ENCODE data around the gene SMCHD1. TPM values are rescaled to one million over a fixed set of nuclear protein-coding genes. Genes with fewer than 3 reads are reported as not detected.
"Not testable (repeated sequence)": the region's sequence is repeated elsewhere in the genome, so short reads cannot be mapped to it uniquely, and the experiment has no call there.

The SMCHD1 gene
- total RNA-seq, 2 experiments from 2014 or later = 162 TPM

- Mint-ChIP-seq H3K27me3 (no peaks in the 10 kb centered on the region), H3K36me3 (ENCODE audit: low read depth) (peaks cover 48% of the 10 kb centered on the region), H3K4me1 (no peaks in the 10 kb centered on the region), H3K9me3 (peaks cover 11% of the 10 kb centered on the region), H3K4me3 (no peak overlapping the region), H3K27ac (no peak overlapping the region)
- ChIA-PET POLR2A (no interaction called here), CTCF (interaction anchor here (1.4 kb wide), 1 partner anchor 87 kb away, joined by 3 read pairs; no protein-coding TSS in a partner anchor)
- no peak for DNase-seq
Measured at GRCh38 chr18:2805970-2806943, 150.7 kb downstream of the SMCHD1 start.

GRCh38 chr18:2808640-2809039 lies 153.1 kb downstream of the SMCHD1 start:
- CTCF ChIA-PET = interaction anchor here (0.7 kb wide), 1 partner anchor 451 kb away, joined by 5 read pairs; no protein-coding TSS in a partner anchor
- H3K27ac Mint-ChIP-seq, DNase-seq, POLR2A ChIA-PET, H3K4me1 Mint-ChIP-seq, H3K4me3 Mint-ChIP-seq, H3K27me3 Mint-ChIP-seq: not testable (repeated sequence)
- H3K36me3 Mint-ChIP-seq (ENCODE audit: low read depth) = peaks cover 32% of the 10 kb centered on the region
- H3K9me3 Mint-ChIP-seq = peaks cover 13% of the 10 kb centered on the region

- POLR2A ChIA-PET, CTCF ChIA-PET, H3K4me3 Mint-ChIP-seq, H3K27ac Mint-ChIP-seq, H3K4me1 Mint-ChIP-seq, H3K27me3 Mint-ChIP-seq, DNase-seq: not testable (repeated sequence)
- peaks cover 24% of the 10 kb centered on the region for H3K36me3 Mint-ChIP-seq (ENCODE audit: low read depth)
- peaks cover 16% of the 10 kb centered on the region for H3K9me3 Mint-ChIP-seq
Measured at GRCh38 chr18:2809666-2810183, 154.2 kb downstream of the SMCHD1 start.

- ChIA-PET CTCF (no interaction called here), POLR2A (no interaction called here)
Measured at GRCh38 chr18:2811416-2811815, 155.9 kb downstream of the SMCHD1 start.

GRCh38 chr18:2814928-2815327 lies 159.4 kb downstream of the SMCHD1 start:
- H3K36me3 Mint-ChIP-seq (ENCODE audit: low read depth) = no peaks in the 10 kb centered on the region

More at GRCh38 chr18:2811416-2811815, 155.9 kb downstream of the SMCHD1 start:
- Mint-ChIP-seq H3K36me3 (ENCODE audit: low read depth) (peaks cover 12% of the 10 kb centered on the region), H3K27me3 (peaks cover 4% of the 10 kb centered on the region), H3K4me3 (no peak overlapping the region), H3K27ac (no peak overlapping the region), H3K4me1 (no peaks in the 10 kb centered on the region), H3K9me3 (peaks cover 20% of the 10 kb centered on the region)
- DNase-seq = no peak

GRCh38 chr18:2818281-2818680 lies 162.8 kb downstream of the SMCHD1 start:
- no peaks in the 10 kb centered on the region for H3K4me1 Mint-ChIP-seq
- CTCF ChIA-PET = no interaction called here
- H3K27me3 Mint-ChIP-seq = peaks cover 4% of the 10 kb centered on the region
- no peaks in the 10 kb centered on the region for H3K36me3 Mint-ChIP-seq (ENCODE audit: low read depth)
- no peak for DNase-seq
- POLR2A ChIA-PET = interaction anchor here (1.0 kb wide), 1 partner anchor 163 kb away, joined by 3 read pairs; the partner anchor contains the start of gene SMCHD1
- no peak overlapping the region for H3K4me3 Mint-ChIP-seq
- H3K9me3 Mint-ChIP-seq = peaks cover 7% of the 10 kb centered on the region
- H3K27ac Mint-ChIP-seq = no peak overlapping the region

More at GRCh38 chr18:2814928-2815327, 159.4 kb downstream of the SMCHD1 start:
- DNase-seq = no peak
- no peak overlapping the region for H3K27ac Mint-ChIP-seq
- no peak overlapping the region for H3K4me3 Mint-ChIP-seq
- no peaks in the 10 kb centered on the region for H3K4me1 Mint-ChIP-seq
- H3K9me3 Mint-ChIP-seq = peaks cover 15% of the 10 kb centered on the region
- POLR2A ChIA-PET = no interaction called here
- H3K27me3 Mint-ChIP-seq = peaks cover 4% of the 10 kb centered on the region
- CTCF ChIA-PET = no interaction called here

GRCh38 chr18:2821695-2822094 lies 166.2 kb downstream of the SMCHD1 start:
- no peak overlapping the region for H3K4me3 Mint-ChIP-seq
- H3K36me3 Mint-ChIP-seq (ENCODE audit: low read depth) = no peaks in the 10 kb centered on the region
- peaks cover 5% of the 10 kb centered on the region for H3K27me3 Mint-ChIP-seq
- no peak overlapping the region for H3K27ac Mint-ChIP-seq
- no peak for DNase-seq
- POLR2A ChIA-PET = no interaction called here
- H3K4me1 Mint-ChIP-seq = no peaks in the 10 kb centered on the region
- CTCF ChIA-PET = no interaction called here
- peaks cover 2% of the 10 kb centered on the region for H3K9me3 Mint-ChIP-seq

- ChIA-PET POLR2A (no interaction called here), CTCF (interaction anchor here (0.6 kb wide), 1 partner anchor 186 kb away, joined by 3 read pairs; no protein-coding TSS in a partner anchor)
- H3K27ac Mint-ChIP-seq = no peak overlapping the region
- peaks cover 5% of the 10 kb centered on the region for H3K27me3 Mint-ChIP-seq
- peaks cover 2% of the 10 kb centered on the region for H3K9me3 Mint-ChIP-seq
- DNase-seq = no peak
- no peaks in the 10 kb centered on the region for H3K4me1 Mint-ChIP-seq
- no peaks in the 10 kb centered on the region for H3K36me3 Mint-ChIP-seq (ENCODE audit: low read depth)
- H3K4me3 Mint-ChIP-seq = no peak overlapping the region
Measured at GRCh38 chr18:2822213-2822921, 166.8 kb downstream of the SMCHD1 start.

- H3K27ac Mint-ChIP-seq = no peak overlapping the region
- DNase-seq = no peak
- peaks cover 5% of the 10 kb centered on the region for H3K27me3 Mint-ChIP-seq
- POLR2A ChIA-PET = no interaction called here
- H3K4me1 Mint-ChIP-seq = no peaks in the 10 kb centered on the region
- H3K4me3 Mint-ChIP-seq = no peak overlapping the region
- peaks cover 2% of the 10 kb centered on the region for H3K9me3 Mint-ChIP-seq
- H3K36me3 Mint-ChIP-seq (ENCODE audit: low read depth) = no peaks in the 10 kb centered on the region
- CTCF ChIA-PET = no interaction called here
Measured at GRCh38 chr18:2823202-2823601, 167.7 kb downstream of the SMCHD1 start.

GRCh38 chr18:2823966-2824365 lies 168.4 kb downstream of the SMCHD1 start:
- no peak overlapping the region for H3K27ac Mint-ChIP-seq
- H3K4me1 Mint-ChIP-seq = no peaks in the 10 kb centered on the region
- CTCF ChIA-PET = no interaction called here
- H3K36me3 Mint-ChIP-seq (ENCODE audit: low read depth) = no peaks in the 10 kb centered on the region
- H3K27me3 Mint-ChIP-seq = peaks cover 5% of the 10 kb centered on the region
- no peak overlapping the region for H3K4me3 Mint-ChIP-seq
- no peak for DNase-seq
- POLR2A ChIA-PET = no interaction called here
- H3K9me3 Mint-ChIP-seq = peaks cover 2% of the 10 kb centered on the region

- H3K4me1 Mint-ChIP-seq = no peaks in the 10 kb centered on the region
- H3K36me3 Mint-ChIP-seq (ENCODE audit: low read depth) = no peaks in the 10 kb centered on the region
- no peak overlapping the region for H3K27ac Mint-ChIP-seq
- H3K4me3 Mint-ChIP-seq = no peak overlapping the region
- POLR2A ChIA-PET = no interaction called here
- CTCF ChIA-PET = no interaction called here
- H3K9me3 Mint-ChIP-seq = peaks cover 2% of the 10 kb centered on the region
- DNase-seq = no peak
- peaks cover 5% of the 10 kb centered on the region for H3K27me3 Mint-ChIP-seq
Measured at GRCh38 chr18:2824865-2825264, 169.3 kb downstream of the SMCHD1 start.

GRCh38 chr18:2825613-2826175 lies 170.2 kb downstream of the SMCHD1 start:
- Mint-ChIP-seq H3K27ac (no peak overlapping the region), H3K4me3 (no peak overlapping the region), H3K27me3 (peaks cover 6% of the 10 kb centered on the region), H3K4me1 (no peaks in the 10 kb centered on the region), H3K36me3 (ENCODE audit: low read depth) (no peaks in the 10 kb centered on the region), H3K9me3 (peaks cover 2% of the 10 kb centered on the region)
- ChIA-PET POLR2A (no interaction called here), CTCF (no interaction called here)
- DNase-seq = no peak

- POLR2A ChIA-PET = no interaction called here
- DNase-seq = no peak
- H3K4me1 Mint-ChIP-seq = no peaks in the 10 kb centered on the region
Measured at GRCh38 chr18:2826581-2826980, 171.1 kb downstream of the SMCHD1 start.

More at GRCh38 chr18:2826581-2826980, 171.1 kb downstream of the SMCHD1 start:
- Mint-ChIP-seq H3K36me3 (ENCODE audit: low read depth) (no peaks in the 10 kb centered on the region), H3K9me3 (peaks cover 2% of the 10 kb centered on the region), H3K4me3 (no peak overlapping the region), H3K27ac (no peak overlapping the region), H3K27me3 (peaks cover 10% of the 10 kb centered on the region)
- CTCF ChIA-PET = no interaction called here

Data from activated CD4-positive, alpha-beta memory T cell treated with anti-CD3 and anti-CD28 coated beads, Interleukin-2, amount 10 ng/mL, durations not matched to agents 7 days and 5 days (primary cell).